ENCODE results near the gene SENP7. TPM values are rescaled to one million over a fixed set of nuclear protein-coding genes. Genes with fewer than 3 reads are reported as not detected.

SENP7 gene
- total and polyA plus RNA-seq, 7 donors, result 2.1 to 33.5 (median 20.2) TPM

DNA sequence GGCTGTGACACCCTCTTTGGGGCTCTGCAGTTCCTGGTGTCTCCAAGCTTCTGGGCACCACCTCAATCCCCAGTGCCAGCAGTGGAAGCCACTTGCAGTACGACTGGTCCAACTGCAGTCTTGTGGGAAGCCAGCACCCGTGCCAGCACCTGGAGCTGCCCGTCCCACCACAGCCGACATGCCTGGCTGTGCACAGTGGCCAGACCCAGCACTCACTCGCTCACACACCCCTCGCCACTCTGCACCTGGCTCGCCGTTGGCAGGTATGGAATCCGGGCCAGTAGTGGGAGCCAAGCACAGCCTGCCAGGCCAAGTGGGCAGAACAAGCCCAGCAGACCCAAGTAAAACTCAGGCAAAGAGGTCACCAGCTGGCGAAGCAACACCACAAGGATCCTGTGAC lies 128.6 kb downstream of the SENP7 start:
- no peak for TF ChIP-seq EP300 (IDR thresholded peaks at IDR 0.05)
- TF ChIP-seq, protein P1, sequence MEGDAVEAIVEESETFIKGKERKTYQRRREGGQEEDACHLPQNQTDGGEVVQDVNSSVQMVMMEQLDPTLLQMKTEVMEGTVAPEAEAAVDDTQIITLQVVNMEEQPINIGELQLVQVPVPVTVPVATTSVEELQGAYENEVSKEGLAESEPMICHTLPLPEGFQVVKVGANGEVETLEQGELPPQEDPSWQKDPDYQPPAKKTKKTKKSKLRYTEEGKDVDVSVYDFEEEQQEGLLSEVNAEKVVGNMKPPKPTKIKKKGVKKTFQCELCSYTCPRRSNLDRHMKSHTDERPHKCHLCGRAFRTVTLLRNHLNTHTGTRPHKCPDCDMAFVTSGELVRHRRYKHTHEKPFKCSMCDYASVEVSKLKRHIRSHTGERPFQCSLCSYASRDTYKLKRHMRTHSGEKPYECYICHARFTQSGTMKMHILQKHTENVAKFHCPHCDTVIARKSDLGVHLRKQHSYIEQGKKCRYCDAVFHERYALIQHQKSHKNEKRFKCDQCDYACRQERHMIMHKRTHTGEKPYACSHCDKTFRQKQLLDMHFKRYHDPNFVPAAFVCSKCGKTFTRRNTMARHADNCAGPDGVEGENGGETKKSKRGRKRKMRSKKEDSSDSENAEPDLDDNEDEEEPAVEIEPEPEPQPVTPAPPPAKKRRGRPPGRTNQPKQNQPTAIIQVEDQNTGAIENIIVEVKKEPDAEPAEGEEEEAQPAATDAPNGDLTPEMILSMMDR (IDR thresholded peaks at IDR 0.05), result no peak
- no peak for TF ChIP-seq POLR2AphosphoS5 (IDR thresholded peaks at IDR 0.05)
- no peak for TF ChIP-seq POLR2A (IDR thresholded peaks at IDR 0.05)
- H3K27me3 ChIP-seq, result no peaks in the 10 kb centered on the region
- peaks cover 0 to 5% (median 0%) of the 10 kb centered on the region in 4 donors for H3K9me3 ChIP-seq
- H3K4me1 ChIP-seq, result peaks cover 0 to 44% (median 29%) of the 10 kb centered on the region in 4 donors
- no peak overlapping the region for H3K4me3 ChIP-seq
- WGBS, 2 donors, result 97 to 98% methylated on average over 10 of the region's 10 CpGs
- DNase-seq, result no peak
- H3K27ac ChIP-seq, result no peak overlapping the region
- H3K36me3 ChIP-seq, result no peaks in the 10 kb centered on the region
- intact Hi-C loops (cut with DNase I), result loop anchor here (5.0 to 10.0 kb wide), 2 partner anchors 187 to 410 kb away; no protein-coding TSS in a partner anchor

DNA sequence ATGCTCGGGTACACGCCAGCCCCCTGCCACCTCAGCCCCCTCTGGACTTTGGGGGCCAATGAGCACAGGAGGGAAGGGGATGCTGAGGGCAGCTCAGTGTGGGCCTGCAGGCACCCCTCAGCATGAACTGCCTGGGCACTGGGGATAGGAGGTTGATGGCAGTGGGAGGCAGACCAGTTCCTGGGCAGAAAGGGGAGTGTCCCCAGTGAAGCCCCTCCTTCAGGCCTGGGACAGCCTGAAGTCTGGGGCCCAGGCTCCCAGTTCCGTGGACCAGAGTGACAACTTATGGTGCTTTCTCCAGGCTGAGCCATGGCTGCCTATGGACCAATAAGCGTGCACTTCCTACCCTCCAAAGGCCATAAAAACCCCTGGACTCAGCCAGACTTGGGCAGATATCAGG lies 129.4 kb downstream of the SENP7 start:
- Histone ChIP-seq H3K36me3 (no peaks in the 10 kb centered on the region), H3K9me3 (no peaks in the 10 kb centered on the region), H3K27me3 (no peaks in the 10 kb centered on the region), H3K27ac (no peak overlapping the region), H3K4me1 (peaks cover 0 to 44% (median 29%) of the 10 kb centered on the region in 4 donors), H3K4me3 (no peak overlapping the region)
- TF ChIP-seq EP300 (IDR thresholded peaks at IDR 0.05) (no peak), POLR2A (IDR thresholded peaks at IDR 0.05) (no peak), POLR2AphosphoS5 (IDR thresholded peaks at IDR 0.05) (no peak)
- TF ChIP-seq, protein P1 (IDR thresholded peaks at IDR 0.05), result no peak
- DNase-seq, result no peak
- 90 to 97% methylated on average over 4 of the region's 4 CpGs for WGBS, 2 donors
- intact Hi-C loops (cut with DNase I), result loop anchor here (5.0 to 10.0 kb wide), 2 partner anchors 186 to 409 kb away; no protein-coding TSS in a partner anchor

DNA sequence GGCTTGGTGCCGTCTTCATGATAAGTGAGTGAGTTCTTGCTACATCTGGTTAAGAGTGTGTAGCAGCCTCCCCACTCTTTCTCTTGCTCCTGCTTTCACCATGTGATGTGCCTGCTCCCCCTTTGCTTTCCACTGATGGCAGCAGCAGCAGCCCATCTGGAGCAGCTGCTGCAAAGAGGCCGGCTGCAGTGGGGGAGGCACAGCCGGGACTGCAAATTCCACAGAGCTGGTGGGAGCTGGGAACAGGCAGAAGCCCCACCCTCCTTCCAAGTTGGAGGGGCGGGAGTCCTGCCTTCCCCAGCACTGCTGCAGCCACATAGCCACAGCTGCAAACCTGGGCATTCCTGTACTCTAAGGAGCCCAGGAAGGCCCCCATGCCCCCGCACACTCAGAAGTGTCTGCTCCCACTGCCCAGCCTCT lies 129.8 kb downstream of the SENP7 start:
- 81 to 87% methylated on average over 5 of the region's 5 CpGs for WGBS, 2 donors

DNA sequence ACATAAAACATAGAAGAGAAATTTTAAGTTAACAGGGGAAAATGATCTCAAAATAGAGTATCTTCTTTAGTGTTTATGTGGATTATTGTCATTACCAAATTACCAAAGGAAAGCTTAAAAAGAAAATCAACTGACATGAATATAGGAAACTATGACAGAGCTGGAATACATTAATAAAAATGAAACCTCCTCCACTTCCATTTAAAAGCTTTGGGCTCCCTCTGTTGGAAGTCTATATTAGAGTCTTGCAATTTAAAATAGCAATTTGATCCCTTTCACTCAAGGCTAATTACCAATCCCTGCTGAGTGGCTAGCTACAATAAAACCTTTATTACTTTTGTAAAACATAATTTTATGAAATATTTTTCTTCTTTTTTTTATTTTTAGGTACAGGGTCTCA lies 131.2 kb downstream of the SENP7 start:
- intact Hi-C loops (cut with DNase I), result loop anchor here (5.0 to 10.0 kb wide), 2 partner anchors 185 to 407 kb away; no protein-coding TSS in a partner anchor
- H3K27me3 ChIP-seq, result no peaks in the 10 kb centered on the region
- H3K9me3 ChIP-seq, result no peaks in the 10 kb centered on the region
- DNase-seq, result no peak
- peaks cover 0 to 57% (median 41%) of the 10 kb centered on the region in 4 donors for H3K4me1 ChIP-seq
- TF ChIP-seq, protein P1 (IDR thresholded peaks at IDR 0.05), result peak in 3 of 4 experiments; percentile 23 to 56 (median 54)
- no peak for TF ChIP-seq POLR2AphosphoS5 (IDR thresholded peaks at IDR 0.05)
- no peak overlapping the region for H3K4me3 ChIP-seq
- H3K27ac ChIP-seq, result peak overlapping the region in 1 of 4 donors; percentile 2
- no peaks in the 10 kb centered on the region for H3K36me3 ChIP-seq

More for the DNA sequence above, 129.8 kb downstream of the SENP7 start:
- TF ChIP-seq POLR2A (IDR thresholded peaks at IDR 0.05) (no peak), EP300 (IDR thresholded peaks at IDR 0.05) (no peak), POLR2AphosphoS5 (IDR thresholded peaks at IDR 0.05) (no peak)
- TF ChIP-seq, protein P1 (IDR thresholded peaks at IDR 0.05), result no peak
- intact Hi-C loops (cut with DNase I), result loop anchor here (5.0 to 10.0 kb wide), 2 partner anchors 186 to 408 kb away; no protein-coding TSS in a partner anchor
- Histone ChIP-seq H3K27me3 (no peaks in the 10 kb centered on the region), H3K27ac (no peak overlapping the region), H3K9me3 (no peaks in the 10 kb centered on the region), H3K36me3 (no peaks in the 10 kb centered on the region), H3K4me3 (no peak overlapping the region), H3K4me1 (peaks cover 0 to 45% (median 30%) of the 10 kb centered on the region in 4 donors)
- DNase-seq, result peak; percentile 59
